GM18498 (cell line): ENCODE results near the gene OSR1.
"Not testable (repeated sequence)": the region's sequence is repeated elsewhere in the genome, so short reads cannot be mapped to it uniquely, and the experiment has no call there.

ENCODE experiments used
- ATAC-seq: cut with Tn5 transposase; IDR thresholded peaks from one replicate; pipeline ENCODE4 v1.9.1; 2021; ENCODE audit warnings: mild to moderate bottlenecking, moderate library complexity; ENCODE audit not compliant: unreplicated experiment

The OSR1 gene

DNA sequence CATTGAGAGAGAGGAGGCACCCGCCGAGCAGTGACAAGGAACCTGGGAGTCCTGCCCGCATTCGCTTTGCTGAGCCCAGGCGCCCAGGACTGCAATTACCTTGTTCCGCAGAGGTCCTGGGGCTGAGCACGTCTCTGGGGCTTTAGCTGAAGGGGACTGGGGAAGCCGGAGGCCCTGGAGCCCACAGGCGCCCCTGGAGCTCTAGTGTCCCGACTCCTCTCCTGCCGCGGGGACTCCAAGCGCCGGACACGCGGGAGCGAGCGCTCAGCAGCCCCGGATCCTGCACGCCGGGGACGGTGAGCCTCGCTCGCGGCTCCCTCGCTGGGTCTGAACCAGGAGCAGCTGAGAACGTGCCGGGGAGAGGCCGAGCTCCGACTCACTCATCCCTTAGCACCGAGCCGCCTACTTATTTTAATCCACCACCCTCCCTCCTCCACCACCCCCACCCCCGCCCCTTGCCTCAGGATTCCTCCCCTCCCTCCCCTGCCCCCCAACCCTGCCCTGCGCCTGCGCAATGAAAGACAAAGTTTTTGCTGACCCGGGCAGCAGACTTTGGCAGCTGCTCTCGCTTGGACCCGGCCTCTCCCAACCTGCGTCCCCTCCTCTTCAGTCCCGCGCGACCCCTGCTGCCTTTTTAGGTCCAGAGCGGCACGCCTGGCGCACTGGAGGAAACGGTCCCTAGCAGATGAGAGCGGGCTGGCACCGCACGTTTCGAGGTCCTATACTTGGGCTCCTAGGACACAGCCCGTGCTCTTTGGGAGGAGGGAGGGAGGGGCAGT, at the start of gene OSR1:
OSR1 (minus strand) TSS at position 382 of the 779 bp plus-strand sequence. CDS start 4,818 bp downstream, outside the sequence.
- no peak for ATAC-seq

- ATAC-seq = no peak
Measured at GRCh38 chr2:19403785-19404184, 45.4 kb upstream of the OSR1 start.

DNA sequence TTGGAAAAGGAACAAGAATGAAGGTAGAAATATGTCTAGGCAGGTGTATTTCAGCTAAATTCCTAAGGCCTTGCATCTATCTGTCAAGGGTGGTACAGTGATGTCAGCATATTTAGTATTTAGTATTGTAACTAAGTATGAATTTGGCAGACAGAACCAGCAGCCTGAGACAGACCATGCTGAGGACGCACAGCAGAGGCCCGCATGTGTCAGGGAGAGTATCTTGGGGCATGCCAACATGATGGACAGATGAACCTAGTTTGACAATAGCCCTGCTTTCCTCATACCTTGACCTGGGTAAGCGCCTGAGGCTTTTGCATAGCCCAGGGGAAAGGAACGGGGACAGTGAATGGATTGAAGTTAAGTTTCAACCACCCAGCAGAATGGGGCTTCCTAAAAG, 33.8 kb upstream of the OSR1 start:
- no peak for ATAC-seq

DNA sequence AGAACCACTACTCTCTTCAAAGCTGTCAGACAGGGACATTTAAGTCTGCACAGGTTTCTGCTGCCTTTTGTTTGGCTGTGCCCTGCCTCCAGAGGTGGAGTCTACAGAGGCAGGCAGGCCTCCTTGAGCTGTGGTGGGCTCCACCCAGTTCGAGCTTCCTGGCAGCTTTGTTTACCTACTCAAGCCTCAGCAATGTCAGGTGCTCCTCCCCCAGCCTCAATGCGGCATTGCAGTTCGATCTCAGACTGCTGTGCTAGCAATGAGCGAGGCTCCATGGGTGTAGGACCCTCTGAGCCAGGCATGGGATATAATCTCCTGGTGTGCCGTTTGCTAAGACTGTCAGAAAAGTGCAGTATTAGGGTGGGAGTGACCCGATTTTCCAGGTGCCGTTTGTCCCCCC, 31.0 kb upstream of the OSR1 start:
- ATAC-seq = not testable (repeated sequence)

- no peak for ATAC-seq
Measured at GRCh38 chr2:19380532-19380931, 22.1 kb upstream of the OSR1 start.

DNA sequence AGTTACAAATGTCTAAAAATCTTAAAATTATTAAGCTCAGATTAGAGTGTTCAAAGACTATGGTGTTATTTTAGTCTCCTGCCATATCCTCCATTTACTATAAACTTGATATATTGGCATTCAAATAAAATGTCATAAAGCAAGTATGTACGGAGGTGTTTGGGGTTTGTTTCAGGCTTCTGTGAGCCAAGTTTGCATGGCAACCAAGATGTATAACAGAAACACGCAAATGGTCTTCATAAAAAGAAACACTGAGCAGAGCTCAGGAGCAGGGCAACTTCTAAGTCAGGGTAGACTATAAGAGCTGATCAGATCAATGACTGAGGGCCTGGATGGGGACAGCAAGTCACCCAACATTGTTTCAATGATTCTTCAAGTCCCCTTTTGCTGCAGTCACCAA, 20.5 kb upstream of the OSR1 start:
- ATAC-seq = no peak

- no peak for ATAC-seq
Measured at GRCh38 chr2:19377717-19378116, 19.3 kb upstream of the OSR1 start.

DNA sequence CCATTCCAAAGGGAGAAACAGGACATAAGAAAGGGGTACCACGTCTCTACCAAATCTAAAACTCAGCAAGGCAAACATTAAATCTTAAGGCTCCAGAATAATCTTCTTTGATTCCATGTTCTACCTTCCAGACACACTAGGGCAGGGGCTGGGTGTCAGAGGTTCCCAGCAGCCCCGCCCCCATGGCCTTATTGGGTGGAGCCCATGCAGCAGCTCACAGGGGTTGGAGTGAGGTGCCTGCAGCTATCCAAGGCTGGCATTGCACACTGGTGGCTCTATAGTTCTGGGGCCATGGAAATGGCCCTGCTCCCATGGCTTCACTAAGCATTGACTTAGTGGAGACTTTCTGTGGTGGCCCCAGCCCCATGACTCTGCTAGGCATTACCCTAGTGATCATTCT, 14.9 kb upstream of the OSR1 start:
- ATAC-seq = no peak

GRCh38 chr2:19371996-19372582, 13.7 kb upstream of the OSR1 start:
- no peak for ATAC-seq

GRCh38 chr2:19369341-19369955, 11.0 kb upstream of the OSR1 start:
- ATAC-seq = no peak

- ATAC-seq = no peak
Measured at GRCh38 chr2:19368760-19369159, 10.3 kb upstream of the OSR1 start.

- no peak for ATAC-seq
Measured at GRCh38 chr2:19367326-19367725, 8.9 kb upstream of the OSR1 start.

DNA sequence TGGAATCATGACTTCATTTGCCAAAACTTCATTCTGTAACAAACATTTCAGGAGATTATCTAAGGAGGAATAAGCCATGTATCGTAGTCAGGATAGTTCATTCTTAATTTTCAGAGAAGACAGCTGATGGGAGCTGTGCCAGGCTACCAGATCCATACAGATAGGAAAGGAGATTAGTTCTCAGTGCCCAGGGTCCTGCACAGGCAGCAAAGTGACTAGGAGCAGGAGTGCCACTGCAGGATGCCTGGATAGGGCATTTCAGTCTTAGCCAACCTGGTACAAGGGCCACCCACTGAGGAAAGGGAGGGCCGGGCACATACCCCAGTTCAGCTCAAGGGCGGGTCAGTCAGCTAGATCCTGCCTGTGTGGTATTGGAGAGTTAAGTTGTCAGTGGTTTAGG, 6.7 kb upstream of the OSR1 start:
- ATAC-seq = no peak

GRCh38 chr2:19364014-19364413, 5.6 kb upstream of the OSR1 start:
- ATAC-seq = no peak

- no peak for ATAC-seq
Measured at GRCh38 chr2:19363474-19363778, 5.0 kb upstream of the OSR1 start.

DNA sequence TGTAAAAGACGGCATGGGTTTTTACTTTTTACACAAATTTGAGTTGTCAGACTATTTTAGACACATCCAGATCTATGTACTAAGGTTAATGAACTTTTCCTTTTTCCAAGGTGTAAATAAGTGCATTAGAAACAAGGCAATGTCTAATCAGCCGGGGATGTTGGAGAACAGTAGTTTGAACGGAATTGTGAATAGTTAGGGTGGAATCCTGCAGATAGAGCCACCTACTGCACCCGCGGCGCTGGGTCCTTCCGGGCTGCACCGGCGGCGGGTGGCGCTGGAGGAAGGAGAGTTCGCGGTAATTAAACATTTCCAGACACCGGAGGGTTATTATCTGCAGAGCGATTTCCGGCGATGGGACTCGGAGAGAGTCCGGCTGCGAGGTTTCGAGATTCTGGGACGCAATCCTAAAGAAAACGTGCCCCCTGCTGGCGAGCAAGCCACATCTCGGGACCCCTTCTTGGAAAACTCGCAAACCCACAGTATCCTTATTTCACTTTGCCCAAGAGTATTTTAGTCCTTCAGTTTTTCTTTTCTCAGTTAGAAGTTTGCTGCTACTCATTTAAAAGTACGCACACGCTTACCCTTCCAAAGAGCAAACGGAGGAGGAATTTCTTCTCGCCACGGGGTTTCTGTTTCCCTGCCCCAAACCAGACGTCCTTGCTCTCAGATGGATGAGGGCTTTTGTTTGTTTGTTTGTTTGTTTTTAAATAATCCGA, 4.5 kb upstream of the OSR1 start:
- ATAC-seq = no peak

- ATAC-seq = no peak
Measured at GRCh38 chr2:19362094-19362754, 3.8 kb upstream of the OSR1 start.

DNA sequence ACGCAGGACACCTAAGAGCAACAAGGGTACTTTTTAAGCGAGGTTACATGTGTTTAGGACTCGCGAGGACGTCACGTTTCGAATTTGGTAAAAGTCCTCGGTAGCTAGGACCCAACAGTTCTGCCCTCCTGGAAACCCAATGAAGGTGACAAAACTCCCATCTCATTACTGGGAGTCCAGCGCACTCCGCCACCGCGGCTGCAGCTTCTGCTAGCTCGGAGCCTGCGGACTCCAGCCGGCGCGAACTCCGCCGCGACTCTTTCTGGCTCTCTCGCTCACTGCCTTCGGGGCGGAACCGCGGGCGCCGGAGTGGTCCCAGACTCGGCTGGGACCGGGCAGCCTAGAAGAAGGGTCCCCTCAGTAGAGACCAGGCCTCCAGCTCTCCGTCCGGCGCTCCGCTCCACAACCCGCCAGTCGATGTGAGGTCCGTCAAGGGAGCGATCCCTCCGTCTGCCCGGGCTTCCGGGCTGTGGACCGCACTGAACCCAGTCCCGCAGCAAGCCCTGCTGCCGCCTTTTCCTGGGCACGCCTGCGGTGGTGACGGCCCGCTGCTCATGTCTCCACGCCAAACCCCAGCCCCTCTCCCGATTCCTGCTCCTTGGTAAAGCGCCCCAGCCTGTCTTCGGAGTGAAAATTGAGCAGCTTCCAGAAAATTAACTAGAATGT, 3.0 kb upstream of the OSR1 start:
- no peak for ATAC-seq

GRCh38 chr2:19360966-19361321, 2.5 kb upstream of the OSR1 start:
- no peak for ATAC-seq

- no peak for ATAC-seq
Measured at GRCh38 chr2:19360266-19360965, 2.0 kb upstream of the OSR1 start.
